Brain microvascular endothelial cell (primary cell): Measurements from ENCODE around the gene PALLD.

Source experiments
- DNase-seq: peaks from one replicate; pipeline ENCODE4 v3.0.0-alpha.2; 2020
- H3K27ac ChIP-seq: fragments of 250-450 bp; sonication (Bioruptor Pico); 2 replicates; pipeline ENCODE4 v1.5.1; 2020; ENCODE audit warnings: mild to moderate bottlenecking, moderate library complexity
- H3K27me3 ChIP-seq: fragments of 250-450 bp; sonication (Bioruptor Pico); replicated peaks from 2 replicates; pipeline ENCODE4 v1.5.1; 2020; ENCODE audit warnings: mild to moderate bottlenecking
- H3K36me3 ChIP-seq: fragments of 250-450 bp; sonication (Bioruptor Pico); replicated peaks from 2 replicates; pipeline ENCODE4 v1.5.1; 2020; ENCODE audit warnings: mild to moderate bottlenecking
- H3K4me3 ChIP-seq: 2 replicates; pipeline ENCODE4 v1.5.1; 2011; ENCODE audit warnings: low read depth, mild to moderate bottlenecking, control low read depth, low read length, moderate library complexity
- in situ Hi-C: cut with HindIII; loops from 2 replicates; pipeline ENCODE4 v1.10.0; 2017; ENCODE audit warnings: low sequenced_read_pairs, low pct_ligation_motif_present
- TF ChIP-seq, protein P1 (sequence below): IDR thresholded peaks from 2 replicates; pipeline ENCODE4 v1.5.1; 2011; ENCODE audit warnings: low read depth, mild to moderate bottlenecking, moderate library complexity, low read length, control low read depth, inconsistent platforms; ENCODE audit errors: missing control alignments

Gene PALLD

DNA sequence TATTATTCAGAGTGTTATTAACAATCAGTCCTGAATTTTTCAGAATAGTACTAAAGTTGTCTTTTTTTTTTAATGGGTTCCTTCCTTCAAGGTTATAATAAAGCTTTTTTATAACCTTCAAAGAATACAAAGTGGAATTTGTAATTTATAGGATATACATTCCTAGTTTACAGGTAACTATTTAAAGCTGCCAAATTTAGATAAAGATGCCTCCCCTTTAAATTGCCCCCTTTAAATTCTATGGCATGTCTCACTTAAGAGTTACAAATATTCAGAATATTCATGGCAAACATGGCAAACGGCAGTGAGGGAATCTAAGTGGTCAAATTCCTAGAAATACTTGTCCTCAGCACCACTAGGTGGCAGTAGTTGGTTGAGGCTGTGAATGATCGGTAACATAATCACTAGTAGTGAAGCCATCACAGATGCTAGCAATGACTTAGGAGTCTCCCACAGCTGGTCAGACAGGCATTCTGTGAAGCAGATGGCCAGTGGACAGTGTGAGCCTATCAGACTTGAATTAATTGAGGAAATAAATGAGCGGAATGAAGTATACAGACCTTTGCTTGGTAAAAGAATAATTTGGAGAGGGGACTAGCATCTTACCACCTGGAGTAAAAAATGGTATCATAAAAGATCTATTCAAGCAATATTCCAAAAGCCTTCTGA, 426.8 kb downstream of the PALLD start:
- TF ChIP-seq, protein P1, sequence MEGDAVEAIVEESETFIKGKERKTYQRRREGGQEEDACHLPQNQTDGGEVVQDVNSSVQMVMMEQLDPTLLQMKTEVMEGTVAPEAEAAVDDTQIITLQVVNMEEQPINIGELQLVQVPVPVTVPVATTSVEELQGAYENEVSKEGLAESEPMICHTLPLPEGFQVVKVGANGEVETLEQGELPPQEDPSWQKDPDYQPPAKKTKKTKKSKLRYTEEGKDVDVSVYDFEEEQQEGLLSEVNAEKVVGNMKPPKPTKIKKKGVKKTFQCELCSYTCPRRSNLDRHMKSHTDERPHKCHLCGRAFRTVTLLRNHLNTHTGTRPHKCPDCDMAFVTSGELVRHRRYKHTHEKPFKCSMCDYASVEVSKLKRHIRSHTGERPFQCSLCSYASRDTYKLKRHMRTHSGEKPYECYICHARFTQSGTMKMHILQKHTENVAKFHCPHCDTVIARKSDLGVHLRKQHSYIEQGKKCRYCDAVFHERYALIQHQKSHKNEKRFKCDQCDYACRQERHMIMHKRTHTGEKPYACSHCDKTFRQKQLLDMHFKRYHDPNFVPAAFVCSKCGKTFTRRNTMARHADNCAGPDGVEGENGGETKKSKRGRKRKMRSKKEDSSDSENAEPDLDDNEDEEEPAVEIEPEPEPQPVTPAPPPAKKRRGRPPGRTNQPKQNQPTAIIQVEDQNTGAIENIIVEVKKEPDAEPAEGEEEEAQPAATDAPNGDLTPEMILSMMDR = peak; percentile 80
- peak; percentile 71 for DNase-seq
- H3K27ac ChIP-seq = no peak overlapping the region
- no peaks in the 10 kb centered on the region for H3K27me3 ChIP-seq
- no peak overlapping the region for H3K4me3 ChIP-seq
- in situ Hi-C loops = no loop called here
- H3K36me3 ChIP-seq = peaks cover 78% of the 10 kb centered on the region

DNA sequence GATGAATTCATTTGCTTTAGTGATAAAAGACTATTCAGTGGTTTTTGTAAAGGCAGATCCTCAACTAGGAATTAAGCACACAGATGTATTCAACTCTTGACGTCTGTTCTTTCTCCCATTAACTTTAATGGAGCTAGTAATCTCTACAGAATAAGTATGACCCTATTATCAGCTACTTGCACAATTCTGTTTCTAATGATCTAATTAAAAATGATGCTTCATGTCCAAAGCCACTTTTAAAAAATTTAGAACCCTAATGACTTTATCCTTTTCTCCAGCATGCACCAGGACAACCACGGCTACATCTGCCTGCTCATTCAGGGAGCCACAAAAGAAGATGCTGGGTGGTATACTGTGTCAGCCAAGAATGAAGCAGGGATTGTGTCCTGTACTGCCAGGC, 427.8 kb downstream of the PALLD start:
- TF ChIP-seq, protein P1 = no peak
- no peak overlapping the region for H3K4me3 ChIP-seq
- H3K27ac ChIP-seq = no peak overlapping the region
- H3K27me3 ChIP-seq = no peaks in the 10 kb centered on the region
- in situ Hi-C loops = no loop called here
- DNase-seq = no peak
- H3K36me3 ChIP-seq = peaks cover 83% of the 10 kb centered on the region

DNA sequence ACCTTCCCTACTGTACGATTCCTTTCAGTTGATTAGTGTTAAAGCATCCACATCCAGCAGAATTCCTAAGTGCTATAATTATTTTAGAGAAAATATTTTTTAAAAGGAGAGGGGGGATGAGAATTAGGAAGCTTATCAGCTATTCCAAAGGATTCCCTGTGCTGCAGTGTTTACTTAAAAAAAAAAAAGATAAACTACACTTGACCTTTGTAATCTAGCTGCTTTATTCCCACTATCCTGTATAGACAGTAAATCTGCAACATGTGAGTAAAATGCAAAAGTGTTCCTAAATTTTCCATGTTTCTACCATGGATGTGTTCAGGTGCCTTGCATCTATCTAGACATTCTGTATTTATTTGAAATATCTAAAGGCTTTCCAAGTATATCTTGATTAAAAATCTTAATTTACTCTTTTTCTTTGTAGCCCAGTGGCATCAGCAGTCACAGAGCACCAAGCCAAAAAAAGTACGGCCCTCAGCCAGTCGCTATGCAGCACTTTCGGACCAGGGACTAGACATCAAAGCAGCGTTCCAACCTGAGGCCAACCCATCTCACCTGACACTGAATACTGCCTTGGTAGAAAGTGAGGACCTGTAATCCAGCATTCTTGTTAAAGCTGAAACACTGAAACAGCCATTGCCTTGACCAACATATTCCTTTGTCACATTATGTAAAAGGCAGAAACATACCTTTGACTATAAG, 429.1 kb downstream of the PALLD start:
- no peaks in the 10 kb centered on the region for H3K27me3 ChIP-seq
- H3K27ac ChIP-seq = no peak overlapping the region
- TF ChIP-seq, protein P1 = no peak
- peaks cover 81% of the 10 kb centered on the region for H3K36me3 ChIP-seq
- no peak overlapping the region for H3K4me3 ChIP-seq
- in situ Hi-C loops = no loop called here
- DNase-seq = no peak

DNA sequence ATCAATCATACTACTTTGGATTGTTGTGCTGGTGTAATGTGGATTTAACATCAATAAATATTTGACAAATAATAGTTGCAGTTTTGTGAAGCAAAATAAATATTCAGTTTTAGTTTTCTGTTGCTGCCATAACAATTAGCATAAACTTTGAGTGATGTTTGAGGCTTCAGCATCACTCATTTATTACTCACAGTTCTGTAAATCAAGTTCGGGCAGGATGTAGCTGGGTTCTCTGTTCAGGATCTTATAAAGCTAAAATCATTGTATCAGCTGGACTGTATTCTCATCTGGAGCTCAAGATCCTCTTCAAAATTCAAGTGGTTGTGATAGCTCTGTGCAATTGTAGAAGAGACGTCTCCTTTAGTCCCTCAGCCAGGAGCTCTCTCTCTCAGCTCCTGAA, 431.5 kb downstream of the PALLD start:
- Histone ChIP-seq H3K36me3 (peaks cover 65% of the 10 kb centered on the region), H3K27me3 (no peaks in the 10 kb centered on the region), H3K4me3 (no peak overlapping the region), H3K27ac (no peak overlapping the region)
- TF ChIP-seq, protein P1 = no peak
- in situ Hi-C loops = no loop called here
- no peak for DNase-seq

DNA sequence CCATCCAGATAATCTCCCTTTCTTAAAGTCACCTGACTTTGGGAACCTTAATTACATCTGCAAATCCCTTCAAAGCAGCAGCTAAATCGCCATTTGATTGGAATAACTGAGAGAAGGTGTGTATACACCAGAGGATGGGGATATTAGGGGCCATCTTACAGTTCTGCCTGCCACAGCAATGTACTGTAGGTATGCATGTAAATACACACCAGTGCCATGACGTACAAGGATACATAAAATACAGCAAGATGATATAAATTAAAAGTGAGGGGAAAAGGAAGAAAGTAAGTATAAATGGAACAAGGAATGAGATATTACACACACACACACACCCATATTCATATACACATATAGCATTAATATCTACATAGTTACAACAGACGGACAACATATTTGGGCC, 432.0 kb downstream of the PALLD start:
- TF ChIP-seq, protein P1 = no peak
- no peak for DNase-seq

More for the DNA sequence above, 432.0 kb downstream of the PALLD start:
- Histone ChIP-seq H3K4me3 (no peak overlapping the region), H3K27me3 (no peaks in the 10 kb centered on the region), H3K36me3 (peaks cover 64% of the 10 kb centered on the region), H3K27ac (no peak overlapping the region)
- in situ Hi-C loops = no loop called here
